Bronchial epithelial cell (primary cell): ENCODE measurements around the gene SLC25A21. TPM values are rescaled to one million over a fixed set of nuclear protein-coding genes. Genes with fewer than 3 reads are reported as not detected.
A peak's percentile ranks its signal among the peaks of the same experiment; 100 is the strongest.

Experiments used
- DNase-seq: peaks from one replicate; pipeline ENCODE4 v3.0.0-alpha.2; 2010; ENCODE audit warnings: low read depth
- FAIRE-seq: peaks from 2 replicates; lab custom pipeline; 2011; peaks lifted over from hg19 to GRCh38; lab: Jason Lieb, UNC
- H3K27me3 ChIP-seq: 2 replicates; pipeline ENCODE4 v1.5.1; 2011; ENCODE audit warnings: low read length; ENCODE audit not compliant: control insufficient read depth, insufficient read depth
- H3K36me3 ChIP-seq: 2 replicates; pipeline ENCODE4 v1.5.1; 2011; ENCODE audit warnings: low read length; ENCODE audit not compliant: control insufficient read depth, insufficient read depth
- H3K4me3 ChIP-seq: 2 replicates; pipeline ENCODE4 v1.5.1; 2011; ENCODE audit warnings: mild to moderate bottlenecking, low read depth, low read length, control low read depth
- CTCF ChIP-seq: IDR thresholded peaks from 2 replicates; pipeline ENCODE4 v1.5.1; 2011; ENCODE audit warnings: mild to moderate bottlenecking, moderate library complexity, low read length, control low read depth, inconsistent platforms; ENCODE audit not compliant: insufficient read depth, severe bottlenecking
- total RNA-seq: library from RNA; depleted of rRNA; stranded (reverse); fragments of >200 nt; gene quantifications from 2 replicates; pipeline ENCODE4 v1.2.1, GENCODE V29; 2014

The SLC25A21 gene
- total RNA-seq, 1 donor from 2014 or later, result 0.53 TPM

- no peak for FAIRE-seq
- no peaks in the 10 kb centered on the region for H3K27me3 ChIP-seq
- H3K4me3 ChIP-seq, result peak overlapping the region; percentile 41
Observed at GRCh38 chr14:36657399-36658122, 514.8 kb downstream of the SLC25A21 start.

GRCh38 chr14:36656687-36657398 lies 515.6 kb downstream of the SLC25A21 start:
- no peak for FAIRE-seq
- Histone ChIP-seq H3K36me3 (no peaks in the 10 kb centered on the region), H3K27me3 (no peaks in the 10 kb centered on the region), H3K4me3 (peak overlapping the region; percentile 41)
- TF ChIP-seq CTCF, result no peak
- no peak for DNase-seq

More at GRCh38 chr14:36657399-36658122, 514.8 kb downstream of the SLC25A21 start:
- TF ChIP-seq CTCF, result peak; percentile 36
- DNase-seq, result no peak
- no peaks in the 10 kb centered on the region for H3K36me3 ChIP-seq

- H3K4me3 ChIP-seq, result peak overlapping the region; percentile 34
- FAIRE-seq (no peak), DNase-seq (peak; percentile 34)
- peak; percentile 75 for TF ChIP-seq CTCF
- no peaks in the 10 kb centered on the region for H3K36me3 ChIP-seq
- H3K27me3 ChIP-seq, result no peaks in the 10 kb centered on the region
Observed at GRCh38 chr14:36655963-36656686, 516.3 kb downstream of the SLC25A21 start.

GRCh38 chr14:36655571-36655962 lies 516.8 kb downstream of the SLC25A21 start:
- no peak for TF ChIP-seq CTCF
- Histone ChIP-seq H3K36me3 (no peaks in the 10 kb centered on the region), H3K4me3 (no peak overlapping the region), H3K27me3 (no peaks in the 10 kb centered on the region)
- no peak for FAIRE-seq
- no peak for DNase-seq

DNA sequence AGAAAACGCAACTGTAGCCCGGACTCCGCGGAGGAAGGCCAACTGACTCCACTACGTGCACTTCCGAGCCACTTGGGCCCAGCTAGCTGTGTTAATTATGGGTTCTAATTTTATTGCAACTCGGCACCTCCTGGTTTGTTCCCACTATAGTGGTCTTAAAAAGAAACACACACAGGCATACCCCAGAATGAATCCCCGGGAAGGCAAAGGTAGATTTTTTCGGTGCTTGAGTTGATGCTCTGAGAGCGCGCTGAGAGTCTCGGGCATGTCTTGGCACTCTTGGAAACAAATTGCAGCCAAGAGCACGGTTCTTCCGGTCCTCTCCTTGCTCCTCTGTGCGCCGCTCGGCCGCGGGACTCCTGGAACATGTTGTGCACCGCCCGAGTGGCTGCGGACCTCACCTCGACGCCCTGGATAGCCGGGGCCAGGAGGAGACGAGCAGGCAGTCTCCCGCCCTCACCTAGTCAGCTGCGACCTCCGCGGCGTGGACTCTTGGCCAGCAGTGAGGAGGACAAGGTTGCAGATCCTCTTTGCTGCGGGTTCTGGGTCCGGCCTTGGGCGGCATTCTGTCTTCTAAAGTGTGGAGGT lies 517.5 kb downstream of the SLC25A21 start:
- TF ChIP-seq CTCF, result no peak
- Histone ChIP-seq H3K4me3 (no peak overlapping the region), H3K36me3 (no peaks in the 10 kb centered on the region), H3K27me3 (no peaks in the 10 kb centered on the region)
- FAIRE-seq, result no peak
- DNase-seq, result no peak
